Stimulated activated CD8-positive, alpha-beta memory T cell treated with anti-CD3 and anti-CD28 coated beads, Interleukin-4, amount 100 ng/mL, for 48 hours (primary cell): ENCODE measurements around the gene FANCG.
A peak's percentile ranks its signal among the peaks of the same experiment; 100 is the strongest.

Experiments used
- DNase-seq: peaks from one replicate; pipeline ENCODE4 v3.0.0-alpha.2; 2020

Gene FANCG

GRCh38 chr9:35079426-35080341 is at the start of gene FANCG:
FANCG (minus strand) TSS chr9:35079942; CDS start chr9:35079524, 418 bp downstream.
- peak; percentile 89 for DNase-seq

DNA sequence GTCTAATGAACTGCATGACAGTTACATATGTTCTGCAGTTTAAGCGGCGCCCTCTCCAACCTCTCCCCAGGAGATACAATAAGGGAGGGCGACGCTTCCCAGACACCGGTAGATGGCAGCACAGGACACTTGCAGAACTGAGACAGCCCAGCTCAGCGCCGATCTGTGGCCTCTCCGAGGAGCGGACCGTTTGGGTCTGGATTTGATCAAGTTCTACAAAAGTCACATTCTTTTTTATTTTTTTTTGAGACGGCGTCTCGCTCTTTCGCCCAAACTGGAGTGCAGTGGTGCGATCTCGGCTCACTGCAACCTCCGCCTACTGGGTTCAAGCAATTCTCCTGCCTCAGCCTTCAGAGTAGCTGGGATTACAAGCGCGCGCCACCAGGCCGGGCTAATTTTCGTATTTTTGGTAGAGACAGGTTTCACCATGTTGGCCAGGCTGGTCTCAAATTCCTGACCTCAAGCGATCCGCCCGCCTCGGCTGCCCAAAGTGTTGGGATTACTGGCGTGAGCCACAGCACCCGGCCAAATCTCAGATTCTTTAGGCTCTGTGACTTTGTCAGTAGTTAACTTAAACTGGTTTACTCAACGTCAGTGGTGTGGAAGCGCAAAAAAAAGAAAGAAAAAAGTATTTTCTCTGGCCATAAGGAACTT is 37.3 kb upstream of the FANCG start:
- peak; percentile 88 for DNase-seq

DNA sequence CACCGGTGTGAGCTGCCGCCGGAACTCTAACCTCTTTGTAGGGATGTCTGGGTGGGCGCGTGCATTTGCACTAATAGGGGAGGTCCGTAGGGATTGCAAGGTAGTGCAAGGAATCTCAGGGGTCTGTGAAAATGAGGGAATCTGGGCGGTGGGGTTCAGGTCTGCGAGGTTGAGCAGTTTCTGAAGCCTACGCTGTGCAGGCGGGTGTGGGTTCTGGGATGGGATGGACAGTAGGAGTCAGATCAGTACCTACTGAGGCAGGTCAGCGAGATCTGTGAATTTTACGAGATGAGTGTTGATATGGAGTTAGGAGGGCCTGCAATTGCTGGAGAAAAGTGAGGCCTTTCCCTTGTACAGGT is 36.8 kb upstream of the FANCG start:
- DNase-seq, result no peak

- DNase-seq, result peak; percentile 96
These were observed 36.2 kb upstream of the FANCG start, which contains the start of gene ATOSB for GRCh38 chr9:35115680-35116538. ATOSB (minus strand) TSS chr9:35115862; CDS start chr9:35108274, 7,588 bp downstream.

DNA sequence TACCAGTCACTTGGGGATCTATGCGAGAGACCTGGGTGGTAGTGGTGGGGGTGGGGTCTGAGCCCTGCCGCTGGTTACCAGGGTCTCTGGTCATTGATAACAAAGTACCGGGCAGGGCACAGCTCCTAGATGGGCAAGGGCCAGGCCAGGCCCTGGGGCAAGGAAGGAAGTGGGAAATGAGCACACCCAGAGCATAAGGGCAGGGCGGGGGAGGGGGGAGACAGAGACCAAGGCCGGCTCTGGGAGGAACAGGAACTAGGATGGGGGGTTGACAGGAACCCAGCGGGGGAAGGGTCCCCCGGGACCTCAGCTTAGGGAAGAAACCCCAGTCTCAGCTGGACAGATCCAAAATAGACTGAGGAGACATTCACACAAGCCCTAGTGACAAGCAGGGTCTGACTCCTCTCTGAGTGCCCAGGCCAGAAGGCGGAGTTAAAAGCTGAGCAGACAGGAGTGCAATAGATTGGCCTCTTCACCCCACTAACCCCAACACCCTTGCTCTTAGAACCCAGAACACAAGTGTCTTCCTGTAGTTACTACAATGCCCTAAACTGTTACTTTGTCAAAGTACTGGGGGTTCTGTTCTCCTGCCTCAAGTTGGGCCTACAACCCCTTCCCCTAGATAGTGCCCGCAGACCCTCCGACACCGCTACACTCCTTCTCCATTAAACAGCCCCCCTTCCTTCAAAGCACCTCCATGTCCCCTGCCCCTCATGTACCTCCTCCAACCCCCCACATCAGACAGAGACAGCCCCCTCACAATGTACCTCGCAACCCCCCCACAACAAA is 35.3 kb upstream of the FANCG start:
- peak; percentile 57 for DNase-seq

GRCh38 chr9:35114113-35114839 is 34.5 kb upstream of the FANCG start:
- DNase-seq, result peak; percentile 77

GRCh38 chr9:35112257-35113020 is 32.7 kb upstream of the FANCG start:
- no peak for DNase-seq

DNA sequence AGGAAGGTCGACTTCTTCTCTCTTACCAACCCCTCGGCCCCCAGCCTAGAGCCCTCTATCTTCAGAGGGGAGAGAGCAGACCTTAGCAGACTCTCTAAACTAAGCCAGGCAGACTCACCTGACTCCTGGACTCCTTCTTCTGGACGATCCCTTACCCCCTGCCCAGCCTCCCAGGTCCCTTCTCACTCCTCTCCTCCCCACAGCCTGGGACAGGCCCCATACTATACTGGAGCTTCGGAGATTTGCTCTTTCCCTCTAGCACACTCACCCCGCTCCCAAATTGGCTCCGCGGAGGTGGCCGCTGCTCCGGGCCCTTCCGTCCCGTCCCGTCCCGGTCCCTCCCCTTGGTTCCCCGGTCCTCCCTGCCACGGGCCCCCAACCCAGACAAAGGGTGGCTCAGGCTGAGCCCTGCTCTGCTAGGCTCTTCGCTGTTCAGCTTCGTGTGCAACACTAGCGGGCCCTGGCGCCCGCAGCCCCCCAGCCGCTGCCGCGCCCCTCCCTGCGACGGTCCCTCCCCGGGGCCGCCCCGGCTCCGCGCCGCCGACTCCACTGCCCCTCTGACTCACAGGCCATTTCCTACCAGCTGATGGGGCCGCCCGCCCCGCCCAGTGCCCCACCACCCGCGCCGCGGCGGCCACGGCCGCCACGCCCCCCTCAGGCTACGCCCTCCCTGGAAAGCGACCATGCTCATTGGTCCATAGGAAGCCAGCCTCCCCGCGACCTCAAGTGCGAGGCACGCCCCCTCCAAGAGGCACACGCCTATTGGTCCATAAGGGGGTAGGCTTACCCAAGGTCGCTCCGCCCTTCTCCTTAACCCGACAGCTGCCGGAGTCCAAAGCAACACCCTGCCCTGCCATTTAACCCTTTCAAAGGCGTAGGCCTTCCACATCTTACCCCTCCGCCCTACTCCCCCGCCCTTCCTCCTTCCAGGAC is 31.5 kb upstream of the FANCG start:
- DNase-seq, result peak; percentile 96

DNA sequence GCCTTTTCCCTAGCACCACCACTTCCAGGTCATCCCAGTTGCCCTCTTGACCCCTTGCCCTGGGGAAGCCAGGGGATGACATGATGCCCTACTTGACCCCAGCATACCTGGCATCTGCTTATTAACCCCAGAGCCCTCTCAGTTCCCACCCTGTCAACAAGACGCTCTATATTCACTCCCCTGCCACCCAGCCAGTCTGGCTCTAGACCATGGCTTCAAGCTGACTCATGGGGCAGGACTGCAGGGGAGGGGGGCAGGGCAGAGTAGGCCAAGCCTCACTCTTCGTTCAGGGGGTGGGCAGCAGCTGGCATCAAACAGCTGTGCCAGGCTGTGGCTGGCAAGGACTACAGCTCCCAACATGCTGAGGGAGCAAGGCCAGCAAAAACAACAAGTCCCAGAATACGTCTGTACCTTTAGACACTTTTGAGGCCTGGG is 30.6 kb upstream of the FANCG start:
- DNase-seq, result no peak

- DNase-seq, result no peak
These were observed 29.3 kb upstream of the FANCG start for GRCh38 chr9:35108946-35109575.

- DNase-seq, result no peak
These were observed 28.7 kb upstream of the FANCG start for GRCh38 chr9:35108461-35108860.

- no peak for DNase-seq
These were observed 27.9 kb upstream of the FANCG start for GRCh38 chr9:35107297-35108290.

GRCh38 chr9:35106343-35106730 is 26.6 kb upstream of the FANCG start:
- DNase-seq, result no peak

GRCh38 chr9:35105571-35106342 is 26.0 kb upstream of the FANCG start:
- no peak for DNase-seq

DNA sequence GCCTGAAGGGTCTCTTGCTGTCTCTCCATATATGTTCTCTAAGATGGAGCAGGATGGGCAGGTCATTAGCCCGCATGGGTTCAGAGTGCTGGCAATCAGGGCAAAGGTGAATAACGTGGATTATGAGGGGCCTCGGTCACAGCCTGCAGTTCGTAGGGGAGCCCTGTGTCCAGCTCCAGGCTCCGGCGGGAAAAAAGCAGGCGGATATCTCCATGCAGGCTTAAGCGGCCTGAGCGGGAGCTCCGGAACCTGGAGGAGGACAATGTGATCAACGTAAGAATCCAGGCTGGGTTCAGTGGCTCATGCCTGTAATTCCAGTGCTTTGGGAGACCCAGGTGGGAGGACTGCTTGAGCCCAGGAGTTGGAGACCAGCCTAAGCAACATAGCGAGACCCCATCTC is 25.4 kb upstream of the FANCG start:
- DNase-seq, result no peak

GRCh38 chr9:35104586-35104985 is 24.8 kb upstream of the FANCG start:
- DNase-seq, result no peak

DNA sequence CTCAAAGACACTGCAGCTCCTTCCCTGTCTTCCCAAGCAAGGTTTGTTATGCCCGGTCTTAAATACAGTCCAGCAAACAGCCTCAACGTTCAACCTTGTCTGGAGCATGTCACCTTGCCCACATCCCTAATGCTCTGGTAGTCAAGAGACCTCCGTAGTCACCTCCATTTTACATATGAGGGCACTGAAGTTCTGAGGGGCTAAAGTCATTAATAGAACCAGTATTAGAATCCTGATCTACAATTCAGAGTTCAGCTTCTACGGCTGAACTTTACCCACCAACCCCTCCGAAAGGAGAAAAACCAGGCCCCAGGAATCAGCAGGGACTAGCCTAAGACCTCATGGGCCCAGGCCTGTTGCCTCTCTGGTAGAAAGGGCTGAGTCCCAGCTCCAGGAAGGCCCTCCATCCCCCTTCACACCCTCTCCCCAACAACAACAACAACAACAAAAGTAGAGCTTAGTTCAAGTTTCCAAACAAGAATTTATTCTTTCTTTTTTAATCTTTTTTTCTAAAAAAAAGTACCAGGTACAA is 24.0 kb upstream of the FANCG start:
- no peak for DNase-seq
